Measurements from ENCODE around the gene SUSD5. TPM values are rescaled to one million over a fixed set of nuclear protein-coding genes. Genes with fewer than 3 reads are reported as not detected.

SUSD5 gene
- total RNA-seq, 1 experiment from 2014 or later = 4.9 TPM

DNA sequence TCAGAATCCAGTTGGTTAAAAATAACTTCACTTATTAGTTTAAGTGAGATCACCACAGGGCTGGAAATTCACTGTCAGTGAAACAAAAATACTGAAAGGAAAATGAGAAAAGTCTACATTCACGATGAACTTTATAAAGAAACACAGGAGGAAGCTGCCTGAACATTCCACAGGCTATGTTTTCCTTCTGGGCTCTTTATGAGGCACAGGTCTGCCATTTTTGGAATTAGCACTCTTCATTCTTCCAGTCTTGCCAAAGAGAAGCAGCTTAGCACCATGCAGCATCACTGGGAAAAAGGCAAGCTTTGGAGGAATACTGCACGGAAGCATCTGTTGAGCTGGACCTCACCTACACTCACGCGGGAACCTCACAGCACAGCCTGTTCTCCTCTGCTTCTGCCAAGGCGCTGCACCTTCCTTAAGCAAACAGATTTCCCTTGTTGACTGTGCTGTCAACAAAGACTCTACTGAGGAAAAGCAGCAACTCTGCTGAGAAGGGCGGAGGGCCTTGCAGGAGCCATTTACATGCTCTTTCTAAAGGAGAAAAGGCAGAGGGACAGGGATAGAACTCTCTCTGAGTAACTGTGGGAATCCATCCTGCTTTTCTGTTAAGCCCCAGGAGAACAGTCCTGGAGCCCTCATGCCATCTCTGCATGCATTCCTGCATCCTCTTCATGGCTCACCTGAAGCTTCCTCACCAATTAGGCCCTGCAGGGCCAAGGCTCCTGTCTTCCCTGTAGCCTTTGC, 15.7 kb downstream of the SUSD5 start:
- no peak overlapping the region for H2BK120ac ChIP-seq (ENCODE audit: low read depth, low read length, poor library complexity, severe bottlenecking)
- no peak overlapping the region for H4K5ac ChIP-seq (ENCODE audit: insufficient read length, low read depth, low read length)
- no peak overlapping the region for H3K9ac ChIP-seq (ENCODE audit: extremely low read depth, insufficient read length, low read length)
- H2AFZ ChIP-seq (ENCODE audit: low read length) = no peak overlapping the region
- no peak overlapping the region for H3K4me2 ChIP-seq (ENCODE audit: insufficient read depth, insufficient read length, low read length)
- no peaks in the 10 kb centered on the region for H3K9me3 ChIP-seq (ENCODE audit: control insufficient read depth, low read depth, low read length)
- no peaks in the 10 kb centered on the region for H3K23me2 ChIP-seq (ENCODE audit: insufficient read length, low read depth, low read length, poor library complexity, severe bottlenecking)
- H3K79me2 ChIP-seq (ENCODE audit: insufficient read depth, low read length) = no peaks in the 10 kb centered on the region
- no peak overlapping the region for H2BK5ac ChIP-seq (ENCODE audit: insufficient read length, low read length)
- Mint-ChIP-seq H3K4me1 (peaks cover 11 to 16% of the 10 kb centered on the region in 2 experiments), H3K27ac (no peak overlapping the region), H3K9me3 (no peaks in the 10 kb centered on the region), H3K36me3 (ENCODE audit: insufficient read depth in 1 of 3, low read depth in 3 of 3) (peaks cover 0 to 2% (median 0%) of the 10 kb centered on the region in 3 experiments; a peak in 2 of 7 replicates), H3K27me3 (ENCODE audit: low read depth) (0 out of 2 replicates have a peak, but pooled peaks cover 1% of the 10 kb centered on the region), H3K4me3 (no peak overlapping the region)
- no peak overlapping the region for H2BK15ac ChIP-seq (ENCODE audit: low read depth, low read length)
- H3K14ac ChIP-seq (ENCODE audit: insufficient read depth, low read length) = no peak overlapping the region; the same call in 1 of the 2 replicates
- H4K20me1 ChIP-seq (ENCODE audit: control insufficient read depth, insufficient read depth, insufficient read length) = no peaks in the 10 kb centered on the region
- H3K27ac ChIP-seq (ENCODE audit: insufficient read length, low read depth, low read length) = no peak overlapping the region
- WGBS (ENCODE audit: extremely low coverage, insufficient read length, low lambda C conversion rate) = no CpG with 5 or more reads among the region's 6 CpGs
- no peak overlapping the region for H3K4ac ChIP-seq (ENCODE audit: low read depth, low read length)
- H3K18ac ChIP-seq (ENCODE audit: insufficient read length, low read depth, low read length) = no peak overlapping the region
- no peak overlapping the region for H2BK12ac ChIP-seq (ENCODE audit: insufficient read length, low read depth, low read length)
- peak; percentile 35 for DNase-seq
- H3K27me3 ChIP-seq (ENCODE audit: insufficient read depth, low read length) = no peaks in the 10 kb centered on the region
- no peaks in the 10 kb centered on the region for H3K4me1 ChIP-seq (ENCODE audit: insufficient read depth, low read length)
- no peak overlapping the region for H3T11ph ChIP-seq (ENCODE audit: low read length)
- no peak overlapping the region for H2AK5ac ChIP-seq (ENCODE audit: insufficient read length, low read length)
- H3K56ac ChIP-seq (ENCODE audit: insufficient read length, low read depth, low read length) = no peak overlapping the region
- no peak overlapping the region for H4K91ac ChIP-seq (ENCODE audit: insufficient read length, low read depth, low read length)
- no peak overlapping the region for H4K8ac ChIP-seq (replicated peaks; ENCODE audit: insufficient read length, low read depth, low read length)
- no peak overlapping the region for H2BK20ac ChIP-seq (ENCODE audit: low read depth, low read length, poor library complexity, severe bottlenecking)
- H3K79me1 ChIP-seq (ENCODE audit: insufficient read depth, low read depth, low read length, poor library complexity, severe bottlenecking) = no peaks in the 10 kb centered on the region
- no peak overlapping the region for H3K23ac ChIP-seq (ENCODE audit: insufficient read length, low read depth, low read length)
- no peak for TF ChIP-seq CTCF (conservative IDR thresholded peaks at IDR 0.05)
